HepG2 (cell line): ENCODE results near the gene VPS9D1. TPM values are rescaled to one million over a fixed set of nuclear protein-coding genes. Genes with fewer than 3 reads are reported as not detected.

Experiments
- CENPT ChIP-seq: sonication (generic); formaldehyde crosslinking; IDR thresholded peaks from 2 replicates; pipeline ENCODE4 v1.8.0; 2022; ENCODE audit warnings: low read depth, mild to moderate bottlenecking, moderate library complexity, missing genetic modification reagents
- HNF1A ChIP-seq, 2 experiments: sonication (generic) in 1 of 2; formaldehyde crosslinking in 1 of 2; IDR thresholded peaks; 2 replicates each; pipeline versions ENCODE4 v1.4.0 to v1.6.1; 2016 to 2020; ENCODE audit warnings: borderline replicate concordance in 1 of 2, low read depth in 1 of 2, mild to moderate bottlenecking in 1 of 2, missing genetic modification reagents in 1 of 2
- KLF11 ChIP-seq: IDR thresholded peaks from 2 replicates; pipeline ENCODE4 v1.6.1; 2016; ENCODE audit warnings: missing compliant biosample characterization
- MTERF4 ChIP-seq: sonication (generic); formaldehyde crosslinking; IDR thresholded peaks from 2 replicates; pipeline ENCODE4 v1.8.0; 2023; ENCODE audit warnings: mild to moderate bottlenecking, missing genetic modification reagents
- SPEN ChIP-seq: sonication (generic); formaldehyde crosslinking; IDR thresholded peaks from 2 replicates; pipeline ENCODE4 v1.5.1; 2020; ENCODE audit warnings: low read depth, mild to moderate bottlenecking, missing genetic modification reagents
- TRAFD1 ChIP-seq: sonication (generic); formaldehyde crosslinking; IDR thresholded peaks from 2 replicates; pipeline ENCODE4 v1.5.1; 2020; ENCODE audit warnings: missing genetic modification reagents, mild to moderate bottlenecking, borderline replicate concordance
- ZC3H13 ChIP-seq: sonication (generic); formaldehyde crosslinking; IDR thresholded peaks from 2 replicates; pipeline ENCODE4 v1.8.1; 2023; ENCODE audit warnings: mild to moderate bottlenecking, missing genetic modification reagents, moderate library complexity
- ZHX2 ChIP-seq, 2 experiments: sonication (generic) in 1 of 2; formaldehyde crosslinking in 1 of 2; IDR thresholded peaks; 2 replicates each; pipeline versions ENCODE4 v1.6.1 to v1.9.0; 2014 to 2022; ENCODE audit warnings: antibody characterized with exemption in 1 of 2, borderline replicate concordance in 1 of 2, inconsistent platforms in 1 of 2, low read depth in 1 of 2, missing genetic modification reagents in 1 of 2
- polyA plus RNA-seq, 8 experiments: library from polyadenylated mRNA; depleted of rRNA in 3 of 8; stranded (reverse) in 7 of 8; unstranded in 1 of 8; fragments of >200 nt; fragmentation: Illumina TruSeq in 4 of 8; extraction: Trizol in 4 of 8; gene quantifications; 2 replicates each; pipeline versions ENCODE4 v1.2.1 to v1.2.3, GENCODE V29; 2011 to 2016; ENCODE audit warnings: low read depth in 4 of 8, missing spikeins in 1 of 8, mixed read lengths in 1 of 8; ENCODE audit not compliant: insufficient read depth in 1 of 8
- total RNA-seq, 5 experiments: library from RNA; depleted of rRNA; stranded (reverse); fragments of >200 nt; fragmentation: Illumina TruSeq; extraction: Trizol; gene quantifications; 2 replicates each; pipeline ENCODE4 v1.2.3, GENCODE V29; 2016; ENCODE audit warnings: low read depth in 1 of 5

The VPS9D1 gene
- total and polyA plus RNA-seq, 2 of the 13 experiments (the other 11 are each of a cell fraction or from before 2014, with no cell fraction given) = 10.1 to 13.2 TPM

- TF ChIP-seq ZHX2 (IDR thresholded peaks at IDR 0.05; ENCODE audit: low read depth) (no peak), ZHX2 (CRISPR knock-in tag; IDR thresholded peaks at IDR 0.05; ENCODE audit: borderline replicate concordance) (no peak; the same call in 1 of the 2 replicates), MTERF4 (CRISPR knock-in tag) (no peak), ZC3H13 (CRISPR knock-in tag) (no peak), KLF11 (CRISPR knock-in tag) (no peak), TRAFD1 (CRISPR knock-in tag) (no peak), CENPT (CRISPR knock-in tag) (no peak), SPEN (CRISPR knock-in tag) (no peak; the same call in 1 of the 2 replicates), HNF1A (IDR thresholded peaks at IDR 0.05; ENCODE audit: low read depth) (no peak), HNF1A (CRISPR knock-in tag; IDR thresholded peaks at IDR 0.05; ENCODE audit: borderline replicate concordance) (no peak)
Measured at GRCh38 chr16:89720551-89720812, 216 bp downstream of the VPS9D1 start (continued).
